ENCODE data around the gene EFNA1.
"Not testable (repeated sequence)": the region's sequence is repeated elsewhere in the genome, so short reads cannot be mapped to it uniquely, and the experiment has no call there.

The EFNA1 gene

DNA sequence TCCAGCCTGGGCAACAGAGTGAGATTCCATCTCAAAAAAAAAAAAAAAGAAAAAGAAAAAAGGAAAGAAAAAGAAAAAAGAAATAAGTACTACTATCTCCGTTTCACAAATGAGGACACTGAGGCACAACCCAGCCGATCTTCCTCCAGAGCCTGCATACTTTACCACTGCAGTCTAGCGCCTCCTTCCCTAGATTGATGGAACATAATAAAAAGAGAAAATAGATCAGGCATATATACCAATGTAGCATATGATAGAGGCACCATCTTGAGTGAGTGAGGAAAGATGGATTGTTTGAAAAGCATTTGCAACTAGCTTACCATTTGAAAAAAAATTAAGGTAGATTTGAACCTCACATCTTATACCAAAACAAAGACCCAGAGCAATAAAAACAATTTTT, 17.8 kb downstream of the EFNA1 start:
- FAIRE-seq, result no peak
- no peak for DNase-seq (ENCODE audit: low spot score)

DNA sequence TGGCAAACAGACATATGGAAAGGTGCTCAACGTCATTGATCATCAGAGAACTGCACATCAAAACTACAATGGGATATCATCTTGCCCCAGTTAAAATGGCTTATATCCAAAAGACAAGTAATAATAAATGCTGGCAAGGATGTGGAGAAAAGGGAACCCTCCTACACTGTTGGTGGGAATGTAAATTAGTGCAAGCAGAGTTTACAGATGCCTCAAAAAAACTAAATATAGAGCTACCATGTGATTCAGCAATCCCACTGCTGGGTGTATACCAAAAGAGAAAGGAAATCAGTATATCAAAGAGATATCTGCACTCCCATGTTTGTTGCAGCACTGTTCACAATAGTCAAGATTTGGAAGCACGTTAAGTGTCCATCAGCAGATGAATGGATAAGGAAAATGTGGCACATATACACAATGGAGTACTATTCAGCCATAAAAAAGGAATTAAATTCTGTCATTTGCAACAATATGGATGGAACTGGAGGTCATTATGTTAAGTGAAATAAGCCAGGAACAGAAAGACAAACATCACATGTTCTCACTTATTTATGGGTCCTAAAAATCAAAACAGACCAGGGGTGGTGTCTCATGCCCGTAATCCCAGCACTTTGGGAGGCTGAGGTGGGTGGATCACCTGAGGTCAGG, 28.4 kb downstream of the EFNA1 start:
- not testable (repeated sequence) for FAIRE-seq; DNase-seq (ENCODE audit: low spot score)

DNA sequence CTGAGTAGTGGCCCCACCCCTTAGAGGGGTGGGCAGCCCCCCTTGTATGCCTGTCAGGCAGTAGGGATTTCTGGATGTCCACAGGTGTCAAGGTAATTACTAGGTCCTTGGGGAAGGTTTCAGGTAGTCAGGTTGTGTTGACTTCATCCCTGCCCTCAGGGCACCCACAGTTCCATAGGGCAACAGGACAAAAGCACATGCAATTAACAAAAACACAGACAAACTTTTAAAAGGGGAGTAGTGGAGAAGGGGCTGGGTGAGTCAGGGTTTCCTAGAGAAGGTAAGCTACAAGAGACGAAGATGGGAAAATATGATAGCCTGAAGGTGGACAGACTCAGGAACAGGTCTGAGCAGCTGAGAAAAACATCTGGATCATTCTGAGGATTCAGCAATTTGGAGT, 31.3 kb downstream of the EFNA1 start:
- FAIRE-seq, result no peak
- no peak for DNase-seq (ENCODE audit: low spot score)

DNA sequence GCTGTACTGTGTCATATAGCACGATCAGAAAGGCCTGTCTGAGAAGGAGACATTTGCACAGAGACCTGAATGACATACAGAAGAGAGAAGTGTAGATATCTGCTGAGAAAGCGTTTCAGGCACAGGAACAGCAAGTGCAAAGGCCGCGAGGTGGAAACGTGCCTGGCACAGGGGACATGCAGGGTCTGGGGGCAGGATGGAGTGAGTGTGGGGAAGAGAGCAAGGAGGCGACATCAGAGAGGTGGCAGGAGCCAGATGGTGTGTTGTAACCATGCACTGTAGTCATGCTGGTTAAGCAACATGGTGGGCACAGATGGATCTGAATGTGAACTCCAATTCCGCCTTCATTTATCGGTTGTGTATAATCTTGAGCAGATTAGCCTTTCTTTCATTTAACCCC, 32.5 kb downstream of the EFNA1 start:
- FAIRE-seq (no peak), DNase-seq (ENCODE audit: low spot score) (no peak)

DNA sequence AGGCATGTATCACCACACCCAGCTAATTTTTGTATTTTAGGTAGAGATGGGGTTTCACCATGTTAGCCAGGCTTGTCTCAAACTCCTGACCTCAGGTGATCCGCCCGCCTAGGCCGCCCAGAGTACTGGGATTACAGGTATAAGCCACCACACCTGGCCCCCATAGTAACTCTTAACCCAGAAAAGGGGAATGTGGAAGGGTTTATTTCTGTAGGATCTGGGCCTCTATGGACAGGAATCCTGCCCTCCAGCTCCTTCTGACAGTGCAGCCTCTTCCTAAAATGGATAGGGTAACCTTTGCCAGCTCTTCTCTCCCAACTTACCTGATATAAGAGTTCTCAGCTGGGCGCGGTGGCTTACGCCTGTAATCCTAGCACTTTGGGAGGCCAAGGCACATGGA, 35.0 kb downstream of the EFNA1 start:
- DNase-seq (ENCODE audit: low spot score); FAIRE-seq: not testable (repeated sequence)

DNA sequence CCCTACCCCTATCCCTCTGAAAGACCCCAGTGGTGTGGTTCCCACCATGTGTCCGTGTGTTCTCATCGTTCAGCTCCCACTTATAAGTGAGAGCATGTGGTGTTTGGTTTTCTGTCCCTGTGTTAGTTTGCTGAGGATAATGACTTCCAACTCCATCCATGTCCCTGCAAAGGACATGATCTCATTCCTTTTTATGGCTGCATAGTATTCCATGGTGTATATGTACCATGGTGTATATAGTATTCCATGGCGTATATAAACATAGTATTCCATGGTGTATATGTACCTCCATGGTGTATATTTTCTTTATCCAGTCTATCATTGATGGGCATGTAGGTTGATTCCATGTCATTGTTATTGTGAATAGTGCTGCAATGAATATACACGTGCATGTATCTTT, 36.1 kb downstream of the EFNA1 start:
- FAIRE-seq; DNase-seq (ENCODE audit: low spot score): not testable (repeated sequence)

DNA sequence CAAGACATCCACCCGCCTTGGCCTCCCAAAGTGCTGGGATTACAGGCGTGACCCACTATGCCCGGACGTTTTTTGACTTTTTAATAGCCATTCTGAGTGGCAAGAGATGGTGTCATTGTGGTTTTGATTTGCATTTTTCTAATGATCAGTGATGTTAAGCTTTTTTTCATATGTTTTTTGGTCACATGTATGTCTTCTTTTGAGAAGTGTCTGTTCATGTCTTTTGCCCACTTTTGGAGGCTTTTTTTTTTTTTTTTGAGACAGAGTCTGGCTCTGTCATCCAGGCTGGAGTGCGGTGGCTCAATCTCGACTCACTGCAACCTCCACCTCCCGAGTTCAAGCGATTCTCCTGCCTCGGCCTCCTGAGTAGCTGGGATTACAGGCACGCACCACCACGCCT, 36.9 kb downstream of the EFNA1 start:
- DNase-seq (ENCODE audit: low spot score); FAIRE-seq: not testable (repeated sequence)

DNA sequence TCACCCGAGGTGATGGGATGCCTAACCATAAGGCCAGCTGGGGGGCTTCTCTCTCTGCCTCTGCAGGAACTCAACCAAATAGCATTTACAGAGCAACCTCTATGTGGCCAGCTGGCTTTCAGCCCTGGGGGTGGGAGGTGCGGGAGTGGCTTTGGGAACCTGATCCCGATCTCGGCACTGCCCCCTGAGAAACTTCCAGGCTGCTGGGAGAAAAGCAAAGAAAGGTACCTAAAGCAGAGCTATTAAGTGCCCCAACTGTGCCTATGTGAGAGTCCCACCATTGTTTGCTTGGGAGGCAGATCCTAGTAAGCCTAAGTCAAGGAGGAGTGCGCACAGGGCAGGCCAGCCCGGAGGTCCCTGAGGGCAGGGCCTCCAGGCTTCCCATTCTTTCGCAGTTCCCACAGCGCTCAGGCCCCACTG, 38.4 kb downstream of the EFNA1 start:
- FAIRE-seq (no peak), DNase-seq (ENCODE audit: low spot score) (no peak)

DNA sequence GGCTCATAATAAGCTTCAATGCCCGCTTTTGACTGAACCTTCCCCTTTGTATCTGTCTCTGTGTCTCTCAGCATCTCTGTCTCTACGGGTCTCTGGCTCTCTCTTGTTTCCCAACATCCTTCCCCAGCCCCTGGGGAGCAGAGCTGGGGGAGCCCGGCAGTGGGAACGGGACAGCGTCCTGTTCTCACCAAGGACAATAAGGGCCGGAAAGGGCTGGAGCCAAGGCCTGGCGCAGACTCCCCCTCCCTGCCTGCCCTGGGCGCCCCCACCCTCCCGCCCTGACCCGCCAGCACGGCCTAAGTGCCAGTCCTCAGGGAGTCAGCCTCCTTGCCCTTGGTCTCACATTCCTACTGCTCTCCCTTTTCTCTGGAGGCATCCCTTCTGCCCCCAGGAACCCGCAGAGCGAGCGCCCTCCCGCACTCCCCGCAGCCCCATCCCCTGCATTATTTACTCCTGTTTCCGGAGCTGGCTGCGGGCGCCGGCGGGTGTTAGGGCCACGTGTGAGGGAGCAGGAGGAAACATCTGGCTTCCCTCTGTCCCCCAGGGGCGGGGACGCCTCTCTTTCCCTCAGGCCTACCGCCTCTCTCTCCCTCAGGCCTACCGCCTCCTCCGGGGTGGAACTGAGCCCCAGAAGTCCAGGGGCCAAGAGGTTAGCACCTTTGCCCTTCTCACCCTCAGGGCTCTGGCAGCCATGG, 38.9 kb downstream of the EFNA1 start:
- DNase-seq (ENCODE audit: low spot score) (no peak), FAIRE-seq (no peak)

DNA sequence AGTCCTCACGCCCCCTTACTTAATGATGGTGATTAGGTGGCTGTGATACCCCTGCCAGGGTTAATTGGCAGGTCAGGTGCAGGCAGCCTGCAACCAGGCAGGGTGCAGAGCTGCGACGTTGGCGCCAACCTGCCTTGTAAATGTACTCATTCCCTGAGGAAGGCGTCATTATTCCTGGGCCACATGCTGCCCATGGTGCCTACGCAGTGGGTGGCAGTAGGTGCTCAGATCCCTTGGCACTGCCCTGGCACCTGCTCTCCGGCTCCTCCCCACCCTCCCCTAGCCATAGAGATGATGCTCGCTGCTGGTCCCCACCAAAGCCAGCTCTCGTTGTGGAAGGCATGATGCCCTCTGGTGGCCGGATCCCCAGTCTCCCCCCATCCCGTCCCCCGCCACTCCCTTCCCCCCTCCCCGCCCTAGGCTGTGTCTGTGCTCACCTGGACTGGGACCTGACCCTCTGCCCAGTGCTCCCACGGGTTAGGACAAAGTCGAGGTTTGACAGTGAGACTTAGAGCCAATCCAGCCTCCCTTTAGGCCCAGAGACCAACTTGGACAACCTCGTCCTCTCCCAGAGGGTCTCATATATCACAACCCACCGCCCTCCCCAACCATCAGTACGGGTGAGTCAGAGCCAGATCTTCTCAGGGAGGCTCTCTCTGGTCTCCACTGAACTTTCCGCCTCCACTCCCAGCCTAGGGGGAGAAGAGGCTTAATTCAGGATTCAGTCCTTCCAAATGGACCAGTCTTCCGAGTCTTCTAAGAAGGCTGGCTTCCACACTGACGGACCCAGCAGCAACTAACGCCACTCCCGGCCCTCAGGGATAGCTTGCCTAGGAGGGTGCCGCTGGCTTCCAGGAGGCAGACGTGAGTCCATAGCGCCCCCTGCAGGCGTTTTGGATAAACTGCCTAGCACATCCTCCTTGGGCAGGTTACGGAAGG, 39.8 kb downstream of the EFNA1 start:
- FAIRE-seq (no peak), DNase-seq (ENCODE audit: low spot score) (peak; percentile 84)

DNA sequence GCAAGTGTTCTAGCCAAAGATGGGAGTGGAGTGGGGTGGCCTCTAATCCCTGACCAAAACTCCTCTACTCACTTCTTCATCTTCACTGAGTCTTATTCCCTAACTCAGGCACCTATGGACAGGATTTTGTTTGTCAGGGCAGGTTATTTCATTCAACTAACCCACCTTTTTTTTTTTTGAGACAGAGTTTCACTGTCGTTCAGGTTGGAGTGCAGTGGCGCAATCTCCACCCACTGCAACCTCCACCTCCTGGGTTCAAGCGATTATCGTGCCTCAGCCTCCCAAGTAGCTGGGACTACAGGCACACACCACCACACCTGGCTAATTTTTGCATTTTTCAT, 40.4 kb downstream of the EFNA1 start:
- FAIRE-seq; DNase-seq (ENCODE audit: low spot score): not testable (repeated sequence)

DNA sequence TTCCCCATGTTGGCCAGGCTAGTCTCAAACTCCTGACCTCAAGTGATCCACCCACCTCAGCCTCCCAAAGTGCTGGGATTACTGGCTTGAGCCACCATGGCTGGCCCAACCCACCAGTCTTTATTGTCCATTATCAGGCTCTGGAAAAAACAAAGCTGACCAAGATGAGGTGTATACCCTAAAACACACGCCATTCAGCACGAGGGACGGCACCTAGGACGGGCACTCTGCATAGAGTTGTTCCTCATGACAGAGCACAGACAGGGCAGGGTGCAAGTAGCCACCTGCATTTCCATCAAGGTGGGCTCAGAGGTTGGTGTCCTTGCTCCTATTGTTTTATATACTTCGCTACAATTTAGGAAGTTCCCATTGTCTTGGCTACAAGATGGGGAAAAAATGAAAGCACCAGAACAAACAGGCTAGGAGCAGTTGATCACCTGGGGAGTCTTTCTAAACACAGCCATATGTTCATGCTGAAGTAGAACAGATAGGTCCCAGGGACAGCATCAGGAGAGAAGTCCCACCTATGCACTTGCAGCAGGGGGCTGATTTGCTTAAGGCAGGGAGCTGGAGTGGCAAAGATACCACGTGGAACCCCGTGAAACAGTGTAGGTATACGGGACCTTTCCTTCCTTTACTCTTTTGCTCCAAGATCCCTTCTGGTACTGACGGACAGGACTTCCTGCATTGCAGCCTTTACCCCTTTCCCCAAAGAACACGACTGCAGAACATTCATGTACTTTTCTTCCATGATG, 41.0 kb downstream of the EFNA1 start:
- DNase-seq (ENCODE audit: low spot score) (no peak), FAIRE-seq (no peak)

DNA sequence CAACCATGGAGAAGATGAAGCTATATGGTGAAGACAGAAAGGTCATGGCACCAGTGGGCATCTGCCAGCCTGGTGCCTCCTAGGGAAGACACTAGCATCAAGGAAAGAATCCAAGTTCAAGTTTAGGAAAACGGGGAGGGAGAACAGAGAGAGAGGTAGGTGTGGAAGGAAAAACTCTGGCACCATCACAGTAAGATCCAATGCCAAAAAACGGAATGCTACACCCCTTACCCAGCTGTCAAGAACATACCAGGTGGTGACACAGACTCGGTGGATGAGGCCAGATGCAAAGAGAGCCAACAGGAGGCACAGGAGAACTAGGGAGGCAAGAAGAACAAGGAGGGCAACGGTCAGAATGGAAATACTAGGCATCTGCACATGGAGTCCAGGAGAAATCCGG, 41.9 kb downstream of the EFNA1 start:
- DNase-seq (ENCODE audit: low spot score) (no peak), FAIRE-seq (no peak)

DNA sequence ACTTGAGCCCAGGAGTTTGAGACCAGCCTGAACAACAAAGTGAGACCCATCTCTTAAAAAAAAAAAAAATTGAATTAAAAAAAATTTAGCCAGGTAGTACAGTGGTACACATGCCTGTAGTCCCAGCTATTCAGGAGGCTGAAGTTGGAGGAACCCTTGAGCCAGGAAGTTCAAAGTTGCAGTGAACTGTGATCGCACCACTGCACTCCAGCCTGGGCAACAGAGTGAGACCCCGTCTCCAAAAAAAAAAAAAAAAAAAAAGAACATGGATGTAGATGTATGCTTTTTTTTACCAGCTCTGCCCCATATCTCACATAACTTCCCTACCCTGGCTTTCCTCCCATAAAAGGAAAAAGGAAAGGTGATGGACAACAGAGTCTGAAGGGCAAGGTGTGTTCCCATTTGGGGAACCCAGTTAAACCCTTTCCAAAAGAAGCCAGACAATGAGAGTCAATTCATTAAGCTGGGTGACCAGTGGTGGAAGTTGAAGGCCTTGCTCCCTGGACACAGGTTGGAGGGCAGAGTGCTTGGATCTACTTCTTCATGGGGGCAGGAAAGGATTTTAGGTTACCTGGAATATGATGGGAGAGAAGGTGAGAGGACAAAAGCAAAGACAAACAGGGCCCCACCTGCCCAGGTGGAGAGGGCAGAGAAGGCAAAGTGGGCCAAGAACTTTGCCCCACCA, 42.6 kb downstream of the EFNA1 start:
- DNase-seq (ENCODE audit: low spot score), result no peak
- no peak for FAIRE-seq

DNA sequence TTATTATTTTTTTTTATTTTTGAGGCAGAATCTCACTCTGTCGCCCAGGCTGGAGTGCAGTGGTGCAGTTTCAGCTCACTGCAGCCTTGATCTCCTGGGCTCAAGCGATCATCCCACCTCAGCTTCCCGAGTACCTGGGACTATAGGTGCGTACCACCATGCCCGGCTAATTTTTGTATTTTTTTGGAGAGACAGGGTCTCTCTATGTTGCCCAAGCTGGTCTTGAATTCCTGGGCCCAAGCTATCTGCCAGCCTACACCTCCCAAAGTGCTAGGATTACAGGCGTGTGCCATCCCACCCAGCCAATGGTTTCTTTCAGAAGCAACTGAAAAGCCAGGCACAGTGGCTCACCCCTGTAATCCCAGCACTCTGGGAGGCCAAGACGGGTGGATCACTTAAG, 43.1 kb downstream of the EFNA1 start:
- no peak for DNase-seq (ENCODE audit: low spot score)

DNA sequence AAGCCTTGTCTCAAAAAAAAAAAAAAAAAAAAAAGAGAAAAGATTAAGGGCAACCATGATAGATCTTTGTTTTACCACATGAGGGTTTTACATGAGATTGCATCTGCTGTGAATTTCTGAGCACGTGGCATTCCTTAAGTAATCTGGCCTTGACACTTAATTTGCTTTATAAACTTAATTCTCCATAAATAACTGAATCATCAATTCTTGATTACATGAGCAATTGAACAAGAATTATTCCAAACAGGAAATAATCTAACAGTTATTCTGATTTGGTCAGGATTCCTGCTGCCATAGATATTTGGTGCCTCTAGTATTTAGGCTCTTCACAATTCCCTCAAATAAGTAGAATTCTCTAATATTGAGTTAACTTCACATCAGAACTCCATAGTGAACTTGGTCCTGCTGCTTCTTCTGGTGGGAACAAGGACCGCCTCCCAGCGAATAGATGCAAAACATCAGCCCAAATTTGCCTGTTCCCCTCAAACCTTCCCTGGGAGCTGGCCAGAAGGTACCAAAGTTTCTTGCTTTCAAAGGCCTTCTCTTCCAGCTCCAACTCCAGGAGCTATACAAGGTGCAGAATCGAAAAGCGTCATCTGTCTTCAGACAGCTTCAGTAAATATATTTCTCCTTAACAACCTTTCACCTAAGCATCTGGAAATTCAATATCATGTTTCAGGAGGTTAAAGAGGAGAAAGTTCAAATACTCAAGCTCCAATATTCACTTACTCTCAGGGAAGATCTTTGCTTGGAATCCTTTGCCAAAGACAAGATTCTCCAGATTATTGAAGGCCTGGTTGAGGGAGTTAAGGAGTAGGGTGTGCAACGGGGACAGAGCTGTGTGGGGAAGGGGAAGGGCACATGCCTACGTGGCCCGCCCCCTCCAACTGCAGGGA, 44.4 kb downstream of the EFNA1 start:
- FAIRE-seq (no peak), DNase-seq (ENCODE audit: low spot score) (no peak)

More for the DNA sequence above, 43.1 kb downstream of the EFNA1 start:
- FAIRE-seq, result no peak

DNA sequence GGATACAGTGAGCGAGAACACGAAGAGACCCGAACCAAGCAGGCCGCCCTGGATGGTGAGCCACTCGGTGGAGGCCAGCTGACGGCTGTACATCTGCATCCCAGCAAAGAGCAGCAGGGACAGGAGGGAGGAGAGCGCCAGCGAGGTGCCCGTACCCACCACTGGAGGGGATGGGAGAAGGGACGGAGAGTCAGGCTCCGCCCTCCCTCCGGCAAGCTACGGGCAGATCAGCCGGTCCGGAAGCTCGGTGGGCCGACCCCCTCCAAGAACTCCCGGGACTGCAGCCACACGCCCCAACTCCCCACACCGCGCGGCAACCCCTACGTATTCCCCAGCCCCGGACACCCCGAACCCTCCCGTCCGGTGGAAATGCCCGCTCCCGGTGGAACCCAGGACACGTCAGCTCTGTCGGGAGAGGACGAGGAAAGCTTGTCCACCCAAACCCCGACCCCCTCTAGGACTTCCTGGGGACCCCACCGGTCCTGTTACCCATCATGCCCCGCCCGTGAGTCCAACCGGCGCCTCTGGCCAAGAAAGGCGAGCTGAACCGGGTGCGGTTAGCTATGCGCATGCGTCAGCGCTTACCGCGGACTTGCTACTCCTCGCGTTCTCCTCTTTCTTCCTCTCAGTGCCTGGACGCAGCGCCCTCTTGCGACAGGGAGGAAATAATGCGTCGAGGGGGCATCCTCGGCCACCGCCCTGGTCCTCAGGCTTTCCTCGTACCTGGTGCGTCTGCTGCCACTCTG, 45.2 kb downstream of the EFNA1 start, which contains the start of gene KRTCAP2:
KRTCAP2 (minus strand) TSS at position 573 of the 746 bp plus-strand sequence; CDS start at position 493, 80 bp downstream.
- peak; percentile 20 for FAIRE-seq
- DNase-seq (ENCODE audit: low spot score), result peak; percentile 97

DNA sequence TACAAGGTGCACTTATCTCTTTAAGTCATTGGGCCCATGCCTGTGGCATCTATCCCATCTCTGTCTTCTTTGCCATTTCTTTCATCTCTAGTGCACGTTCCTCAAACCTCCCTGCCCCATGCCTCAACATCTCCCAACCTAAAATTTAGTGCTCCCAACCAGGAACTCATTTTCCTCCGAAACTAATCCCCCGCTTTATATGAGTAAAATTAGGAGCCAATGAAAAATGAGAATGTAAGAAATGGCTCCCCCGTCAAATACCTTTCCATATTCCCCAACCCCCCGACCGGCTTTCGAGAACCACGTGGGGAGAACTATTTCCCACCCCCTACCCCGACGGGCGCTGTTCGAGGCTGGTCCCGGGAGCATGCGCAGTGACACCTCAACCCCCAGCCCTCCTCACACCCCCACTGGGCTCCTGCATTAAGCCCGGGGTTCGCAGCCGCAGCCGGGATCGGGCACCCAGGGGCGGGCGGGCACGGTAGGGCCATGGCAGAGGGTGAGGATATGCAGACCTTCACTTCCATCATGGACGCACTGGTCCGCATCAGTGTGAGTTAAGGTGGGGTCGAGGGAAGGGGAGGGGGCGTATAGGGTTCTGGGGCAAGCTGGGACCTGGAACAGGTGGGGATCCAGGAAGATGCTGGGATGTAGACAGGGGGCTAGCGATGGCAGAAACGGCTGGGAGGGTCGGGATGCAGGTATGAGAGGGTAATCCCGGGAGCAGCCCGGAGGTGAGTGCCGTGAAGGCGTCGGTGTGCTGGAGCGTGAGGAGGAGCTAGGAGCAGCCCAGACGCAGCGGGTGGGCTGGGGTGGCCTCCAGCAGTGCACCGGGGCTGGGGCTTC, 46.0 kb downstream of the EFNA1 start, which contains the start of gene TRIM46:
TRIM46 (plus strand) TSS at position 372 of the 846 bp plus-strand sequence; CDS start at position 490, 118 bp downstream.
- peak; percentile 77 for DNase-seq (ENCODE audit: low spot score)
- FAIRE-seq, result no peak
